Suprapubic skin (tissue), 4 donors: ENCODE results near the gene DCTN5. TPM values are rescaled to one million over a fixed set of nuclear protein-coding genes. Genes with fewer than 3 reads are reported as not detected.

Source experiments
- DNase-seq, 2 donors: peaks; one replicate each; pipeline ENCODE4 v3.0.0-alpha.2; 2019; ENCODE audit warnings: low spot score in 2 of 2
- H3K27ac ChIP-seq: fragments of 200-600 bp; sonication (generic); one replicate; pipeline ENCODE4 v1.5.1; 2019
- H3K27me3 ChIP-seq: fragments of 200-600 bp; sonication (generic); one replicate; pipeline ENCODE4 v1.5.1; 2019
- H3K36me3 ChIP-seq: fragments of 200-600 bp; sonication (generic); one replicate; pipeline ENCODE4 v1.5.1; 2019
- H3K4me1 ChIP-seq: fragments of 200-600 bp; sonication (generic); one replicate; pipeline ENCODE4 v1.5.1; 2019
- H3K4me3 ChIP-seq: fragments of 200-600 bp; sonication (generic); one replicate; pipeline ENCODE4 v1.5.1; 2019; ENCODE audit warnings: mild to moderate bottlenecking
- H3K9me3 ChIP-seq: fragments of 200-600 bp; sonication (generic); one replicate; pipeline ENCODE4 v1.5.1; 2019
- EP300 ChIP-seq: sonication (generic); formaldehyde crosslinking; IDR thresholded peaks from one replicate; pipeline ENCODE4 v1.6.1; 2017; ENCODE audit warnings: antibody characterized with exemption
- POLR2A ChIP-seq, 2 donors: fragments of 450-650 bp; IDR thresholded peaks; one replicate each; pipeline ENCODE4 v1.6.1; 2017; ENCODE audit warnings: antibody characterized with exemption in 2 of 2, mild to moderate bottlenecking in 2 of 2, moderate library complexity in 2 of 2
- POLR2AphosphoS5 ChIP-seq, 3 donors: sonication (generic); formaldehyde crosslinking; IDR thresholded peaks; one replicate each; pipeline ENCODE4 v1.6.1; 2017; ENCODE audit warnings: antibody characterized with exemption in 3 of 3
- WGBS: methylation state at CpG from one replicate; pipeline ENCODE4 v1.1.5; 2018; 5-methylcytosine and 5-hydroxymethylcytosine counted together
- total RNA-seq, 4 donors: library from RNA; depleted of rRNA; stranded (reverse); fragments of >200 nt; gene quantifications; one replicate each; pipeline ENCODE4 v1.1.0, GENCODE V29; 2016
- TF ChIP-seq, protein P1 (sequence below), 2 donors: fragments of 200-600 bp in 1 of 2; fragments of 450-650 bp in 1 of 2; sonication (generic) in 1 of 2; IDR thresholded peaks; one replicate each; pipeline ENCODE4 v1.5.1; 2016 to 2019; ENCODE audit warnings: antibody characterized with exemption in 2 of 2, mild to moderate bottlenecking in 1 of 2, moderate library complexity in 1 of 2

DCTN5 gene
- total RNA-seq, 4 donors from 2014 or later, result 45.8 to 52.0 (median 48.8) TPM

DNA sequence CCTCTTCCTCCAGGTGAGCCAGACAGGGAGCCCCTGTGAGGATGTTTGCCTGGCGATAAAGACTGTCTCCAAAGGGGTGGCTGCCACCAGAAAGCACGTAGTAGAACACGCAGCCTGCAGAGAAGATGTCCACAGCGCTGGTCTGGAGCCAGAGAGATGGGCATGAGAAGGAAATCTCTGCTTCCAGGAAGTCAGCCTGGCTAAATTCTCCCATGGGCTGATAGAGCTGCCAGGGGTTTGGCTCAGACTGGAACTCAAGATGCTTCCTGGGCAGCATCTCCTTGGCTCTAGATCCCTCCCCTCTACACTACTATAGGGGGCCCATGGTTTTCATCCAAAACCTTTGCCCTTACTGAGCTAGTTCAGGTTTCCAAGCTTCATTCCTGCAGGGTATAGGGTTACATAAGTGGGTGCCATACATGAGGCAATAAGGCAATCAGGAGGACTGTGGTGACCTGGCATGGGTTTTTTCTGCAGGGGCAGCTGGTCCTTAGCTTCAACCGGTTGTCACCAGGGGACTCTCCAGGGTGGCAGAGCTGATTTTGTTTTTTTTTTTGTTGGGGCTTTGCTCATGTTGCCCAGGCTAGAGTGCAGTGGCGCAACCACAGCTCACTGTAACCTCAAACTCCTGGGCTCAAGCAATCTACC, 51.0 kb downstream of the DCTN5 start:
- Histone ChIP-seq H3K4me1 (no peaks in the 10 kb centered on the region), H3K27me3 (no peaks in the 10 kb centered on the region), H3K4me3 (no peak overlapping the region), H3K27ac (no peak overlapping the region), H3K9me3 (no peaks in the 10 kb centered on the region), H3K36me3 (peaks cover 39% of the 10 kb centered on the region)
- DNase-seq, result no peak
- TF ChIP-seq POLR2AphosphoS5 (IDR thresholded peaks at IDR 0.05) (no peak), POLR2A (IDR thresholded peaks at IDR 0.05) (no peak), EP300 (no peak)
- TF ChIP-seq, protein P1, sequence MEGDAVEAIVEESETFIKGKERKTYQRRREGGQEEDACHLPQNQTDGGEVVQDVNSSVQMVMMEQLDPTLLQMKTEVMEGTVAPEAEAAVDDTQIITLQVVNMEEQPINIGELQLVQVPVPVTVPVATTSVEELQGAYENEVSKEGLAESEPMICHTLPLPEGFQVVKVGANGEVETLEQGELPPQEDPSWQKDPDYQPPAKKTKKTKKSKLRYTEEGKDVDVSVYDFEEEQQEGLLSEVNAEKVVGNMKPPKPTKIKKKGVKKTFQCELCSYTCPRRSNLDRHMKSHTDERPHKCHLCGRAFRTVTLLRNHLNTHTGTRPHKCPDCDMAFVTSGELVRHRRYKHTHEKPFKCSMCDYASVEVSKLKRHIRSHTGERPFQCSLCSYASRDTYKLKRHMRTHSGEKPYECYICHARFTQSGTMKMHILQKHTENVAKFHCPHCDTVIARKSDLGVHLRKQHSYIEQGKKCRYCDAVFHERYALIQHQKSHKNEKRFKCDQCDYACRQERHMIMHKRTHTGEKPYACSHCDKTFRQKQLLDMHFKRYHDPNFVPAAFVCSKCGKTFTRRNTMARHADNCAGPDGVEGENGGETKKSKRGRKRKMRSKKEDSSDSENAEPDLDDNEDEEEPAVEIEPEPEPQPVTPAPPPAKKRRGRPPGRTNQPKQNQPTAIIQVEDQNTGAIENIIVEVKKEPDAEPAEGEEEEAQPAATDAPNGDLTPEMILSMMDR (IDR thresholded peaks at IDR 0.05), result no peak
- WGBS, result 84% methylated on average over 6 of the region's 6 CpGs

DNA sequence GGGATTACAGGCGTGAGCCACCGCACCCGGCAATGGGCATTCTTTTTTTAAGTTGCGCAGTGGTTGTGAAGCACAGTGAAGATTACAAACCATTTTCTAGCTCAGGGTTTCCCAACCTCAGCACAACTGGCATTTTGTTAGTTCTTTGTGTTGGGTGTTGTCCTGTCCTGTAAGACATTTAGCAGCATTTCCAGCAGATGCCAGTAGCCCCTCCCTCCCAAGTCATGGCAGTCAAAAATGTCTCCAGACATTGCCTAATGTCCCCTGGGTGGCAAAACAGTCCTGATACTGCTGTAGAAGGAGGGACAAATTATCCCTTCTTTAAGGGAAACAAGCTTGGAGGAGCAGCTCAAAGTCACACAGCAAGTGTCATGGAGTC, 53.0 kb downstream of the DCTN5 start:
- Histone ChIP-seq H3K27me3 (no peaks in the 10 kb centered on the region), H3K4me1 (no peaks in the 10 kb centered on the region), H3K9me3 (no peaks in the 10 kb centered on the region), H3K36me3 (peaks cover 20% of the 10 kb centered on the region), H3K4me3 (no peak overlapping the region), H3K27ac (no peak overlapping the region)
- TF ChIP-seq, protein P1 (IDR thresholded peaks at IDR 0.05), result no peak
- no peak for TF ChIP-seq POLR2AphosphoS5 (IDR thresholded peaks at IDR 0.05)
- TF ChIP-seq POLR2A (IDR thresholded peaks at IDR 0.05), result no peak
- TF ChIP-seq EP300, result no peak
- WGBS, result 100% methylated on average over 4 of the region's 4 CpGs
- DNase-seq, result no peak

DNA sequence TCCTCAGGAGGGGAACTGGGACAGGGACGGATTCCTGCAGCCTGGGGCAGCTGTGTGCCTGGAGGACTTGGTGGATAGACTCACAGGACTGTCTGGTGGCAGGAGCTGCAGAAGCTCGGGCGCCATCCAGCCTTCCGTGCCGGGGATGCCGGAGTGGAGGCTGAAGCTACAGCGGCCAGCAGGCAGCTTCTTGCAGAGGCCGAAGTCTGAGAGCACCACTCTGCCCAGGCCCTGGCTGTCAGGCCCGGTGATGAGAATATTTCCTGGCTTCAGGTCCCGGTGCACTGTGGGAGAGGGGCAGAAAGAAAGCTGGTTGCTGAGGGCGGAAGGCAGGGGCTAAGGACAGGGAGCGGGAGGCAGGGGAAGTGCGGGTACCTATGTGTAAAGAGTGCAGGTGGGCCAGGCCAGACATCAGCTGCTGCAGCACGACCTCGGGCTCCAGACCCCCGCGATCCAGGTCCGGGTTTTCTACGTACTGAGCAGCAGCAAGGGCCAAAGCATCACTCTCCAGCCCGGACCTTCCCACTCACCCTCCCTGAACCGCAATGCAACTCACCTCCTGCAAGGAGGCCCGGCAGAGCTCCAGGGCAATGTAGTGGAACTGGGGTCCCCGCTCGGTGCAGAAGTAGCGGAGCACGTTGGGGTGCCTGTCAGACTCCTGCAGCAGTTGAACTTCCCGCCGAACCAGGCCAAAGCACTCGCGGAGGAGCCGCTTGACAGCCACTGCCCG, 53.5 kb downstream of the DCTN5 start:
- TF ChIP-seq, protein P1 (IDR thresholded peaks at IDR 0.05), result no peak
- TF ChIP-seq POLR2AphosphoS5 (IDR thresholded peaks at IDR 0.05) (no peak), POLR2A (IDR thresholded peaks at IDR 0.05) (no peak), EP300 (no peak)
- no peaks in the 10 kb centered on the region for H3K9me3 ChIP-seq
- peaks cover 14% of the 10 kb centered on the region for H3K36me3 ChIP-seq
- no peak overlapping the region for H3K27ac ChIP-seq
- 15% methylated on average over 23 of the region's 32 CpGs for WGBS
- H3K4me1 ChIP-seq, result no peaks in the 10 kb centered on the region
- no peaks in the 10 kb centered on the region for H3K27me3 ChIP-seq
- DNase-seq, result no peak
- no peak overlapping the region for H3K4me3 ChIP-seq

DNA sequence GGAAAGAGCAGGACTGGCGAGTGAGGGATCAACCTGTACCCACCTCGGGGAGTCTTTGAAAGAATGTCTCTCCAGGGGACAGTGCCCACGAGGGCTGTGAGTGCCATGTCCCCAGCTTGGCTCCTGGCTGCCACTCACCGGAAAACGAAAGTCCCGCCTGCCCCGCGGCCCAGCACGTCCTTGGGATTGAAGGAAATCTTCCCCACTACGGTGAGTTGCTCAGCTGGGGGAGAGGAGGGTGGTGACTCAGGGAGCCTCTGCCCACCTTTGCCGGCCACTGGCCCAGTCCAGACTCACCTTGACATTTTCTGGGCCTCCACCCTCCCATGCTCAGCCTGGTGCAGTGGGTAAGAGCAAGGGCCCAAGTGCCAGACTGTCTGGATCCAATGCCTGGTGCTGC, 54.5 kb downstream of the DCTN5 start:
- 92% methylated on average over 9 of the region's 11 CpGs for WGBS
- Histone ChIP-seq H3K4me1 (no peaks in the 10 kb centered on the region), H3K36me3 (peaks cover 5% of the 10 kb centered on the region), H3K27me3 (no peaks in the 10 kb centered on the region), H3K27ac (no peak overlapping the region), H3K4me3 (no peak overlapping the region), H3K9me3 (no peaks in the 10 kb centered on the region)
- TF ChIP-seq POLR2AphosphoS5 (IDR thresholded peaks at IDR 0.05), result no peak
- TF ChIP-seq POLR2A (IDR thresholded peaks at IDR 0.05), result no peak
- TF ChIP-seq, protein P1 (IDR thresholded peaks at IDR 0.05), result no peak
- no peak for TF ChIP-seq EP300
- no peak for DNase-seq

DNA sequence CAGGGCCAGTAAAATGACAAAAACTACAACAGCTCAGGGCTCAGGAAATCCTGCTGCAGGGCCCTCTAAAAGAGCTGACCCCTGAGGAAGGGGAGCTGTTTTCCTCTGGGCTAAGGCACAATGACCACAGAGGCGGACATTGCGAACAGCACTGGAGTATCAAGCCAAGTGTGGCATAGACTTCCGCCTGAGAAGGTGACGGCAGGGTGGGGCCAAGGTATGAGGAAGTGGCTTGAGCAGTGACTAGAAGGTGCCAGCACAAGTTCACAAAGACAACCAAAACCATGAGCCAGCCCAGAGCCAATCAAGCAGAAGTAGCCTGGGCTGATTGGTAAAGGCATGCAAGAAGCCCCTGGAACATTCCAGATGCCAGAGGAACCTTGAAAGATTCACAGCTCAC, 57.8 kb downstream of the DCTN5 start:
- no peaks in the 10 kb centered on the region for H3K36me3 ChIP-seq
- TF ChIP-seq POLR2AphosphoS5 (IDR thresholded peaks at IDR 0.05) (no peak), POLR2A (IDR thresholded peaks at IDR 0.05) (no peak), EP300 (no peak)
- TF ChIP-seq, protein P1 (IDR thresholded peaks at IDR 0.05), result no peak
- no peak overlapping the region for H3K4me3 ChIP-seq
- H3K27me3 ChIP-seq, result no peaks in the 10 kb centered on the region
- H3K4me1 ChIP-seq, result no peaks in the 10 kb centered on the region
- H3K27ac ChIP-seq, result no peak overlapping the region
- no peaks in the 10 kb centered on the region for H3K9me3 ChIP-seq
- DNase-seq, result no peak
- 60% methylated on average over 1 of the region's 4 CpGs for WGBS
